OCI-LY3 (cell line): ENCODE measurements around the gene MAT2B.

Experiments
- H2AFZ ChIP-seq: fragments of 200-600, 300-600 bp; shearing (Covaris generic); 2 replicates; pipeline ENCODE4 v1.6.0; 2014; ENCODE audit warnings: antibody characterized with exemption, low read depth, low read length
- H3K27ac ChIP-seq: fragments of 200-600, 300-600 bp; sonication (generic); 2 replicates; pipeline ENCODE4 v1.5.1; 2014; ENCODE audit warnings: mild to moderate bottlenecking, low read length, moderate library complexity, mixed read lengths
- H3K27me3 ChIP-seq: fragments of 200-600, 300-600 bp; sonication (generic); 2 replicates; pipeline ENCODE4 v1.6.1; 2014; ENCODE audit warnings: low read depth, low read length, mixed read lengths
- H3K36me3 ChIP-seq: fragments of 200-600, 300-600 bp; sonication (generic); replicated peaks from 2 replicates; pipeline ENCODE3; 2014; ENCODE audit warnings: low read depth, low read length, mixed read lengths
- H3K4me1 ChIP-seq: fragments of 300-600, 200-600 bp; sonication (generic); 2 replicates; pipeline ENCODE4 v1.6.1; 2014; ENCODE audit warnings: low read length, mixed read lengths
- H3K4me2 ChIP-seq: fragments of 200-600, 300-600 bp; sonication (generic); 2 replicates; pipeline ENCODE4 v1.6.1; 2014; ENCODE audit warnings: low read length, mixed read lengths
- H3K4me3 ChIP-seq: fragments of 300-600, 200-600 bp; sonication (generic); 2 replicates; pipeline ENCODE4 v1.5.1; 2014; ENCODE audit warnings: antibody characterized with exemption, mild to moderate bottlenecking, low read length, moderate library complexity
- H3K79me2 ChIP-seq: fragments of 300-600, 200-600 bp; shearing (Covaris generic); 2 replicates; pipeline ENCODE4 v1.6.1; 2014; ENCODE audit warnings: mild to moderate bottlenecking, low read length, mixed read lengths
- H3K9ac ChIP-seq: fragments of 300-600, 200-600 bp; shearing (Covaris generic); 2 replicates; pipeline ENCODE4 v1.6.0; 2014; ENCODE audit warnings: mild to moderate bottlenecking, low read length, moderate library complexity
- H3K9me3 ChIP-seq: fragments of 200-600, 300-600 bp; shearing (Covaris generic); 2 replicates; pipeline ENCODE4 v1.6.1; 2014; ENCODE audit warnings: low read length, mixed read lengths; ENCODE audit not compliant: insufficient read depth
- H4K20me1 ChIP-seq: fragments of 200-600, 300-600 bp; sonication (generic); 2 replicates; pipeline ENCODE4 v1.6.1; 2016; ENCODE audit warnings: low read length, mixed read lengths; ENCODE audit not compliant: insufficient read depth
- CTCF ChIP-seq: fragments of 200-600, 300-600 bp; sonication (generic); IDR thresholded peaks from 2 replicates; pipeline ENCODE4 v1.5.1; 2014; ENCODE audit warnings: antibody characterized with exemption, low read length, low read depth
- EZH2phosphoT487 ChIP-seq: fragments of 200-600 bp; shearing (Covaris generic); IDR thresholded peaks from 2 replicates; pipeline ENCODE4 v1.6.1; 2018; ENCODE audit warnings: antibody characterized with exemption, mixed run types, low read depth

MAT2B gene

GRCh38 chr5:163552536-163552935, 47.1 kb downstream of the MAT2B start:
- Histone ChIP-seq H3K9ac (no peak overlapping the region), H3K79me2 (no peaks in the 10 kb centered on the region), H3K27ac (no peak overlapping the region), H3K9me3 (no peaks in the 10 kb centered on the region), H3K4me1 (no peaks in the 10 kb centered on the region), H3K4me2 (no peak overlapping the region), H2AFZ (no peak overlapping the region), H4K20me1 (no peaks in the 10 kb centered on the region), H3K36me3 (no peaks in the 10 kb centered on the region), H3K27me3 (peaks cover 10% of the 10 kb centered on the region; the same call in 1 of the 2 replicates), H3K4me3 (no peak overlapping the region)
- no peak for TF ChIP-seq EZH2phosphoT487
- TF ChIP-seq CTCF, result no peak

- peaks cover 10% of the 10 kb centered on the region for H3K4me1 ChIP-seq
- H4K20me1 ChIP-seq, result no peaks in the 10 kb centered on the region
- no peaks in the 10 kb centered on the region for H3K9me3 ChIP-seq
- H2AFZ ChIP-seq, result no peak overlapping the region
- no peaks in the 10 kb centered on the region for H3K79me2 ChIP-seq
- H3K4me3 ChIP-seq, result no peak overlapping the region
- H3K27ac ChIP-seq, result no peak overlapping the region
- no peaks in the 10 kb centered on the region for H3K36me3 ChIP-seq
- peaks cover 14% of the 10 kb centered on the region for H3K27me3 ChIP-seq
- H3K4me2 ChIP-seq, result no peak overlapping the region
- TF ChIP-seq EZH2phosphoT487 (no peak), CTCF (no peak)
- no peak overlapping the region for H3K9ac ChIP-seq
Measured at GRCh38 chr5:163561339-163561738, 55.9 kb downstream of the MAT2B start.

- no peaks in the 10 kb centered on the region for H3K9me3 ChIP-seq
- peaks cover 17% of the 10 kb centered on the region for H3K4me1 ChIP-seq
- H4K20me1 ChIP-seq, result no peaks in the 10 kb centered on the region
- H3K27me3 ChIP-seq, result peaks cover 15% of the 10 kb centered on the region
- H3K79me2 ChIP-seq, result no peaks in the 10 kb centered on the region
- H2AFZ ChIP-seq, result no peak overlapping the region
- H3K4me3 ChIP-seq, result no peak overlapping the region
- no peaks in the 10 kb centered on the region for H3K36me3 ChIP-seq
- no peak overlapping the region for H3K4me2 ChIP-seq
- no peak overlapping the region for H3K9ac ChIP-seq
- H3K27ac ChIP-seq, result no peak overlapping the region
- TF ChIP-seq EZH2phosphoT487 (no peak), CTCF (no peak)
Measured at GRCh38 chr5:163562071-163562470, 56.7 kb downstream of the MAT2B start.

- Histone ChIP-seq H3K27me3 (peaks cover 24% of the 10 kb centered on the region), H3K4me1 (peaks cover 20% of the 10 kb centered on the region), H3K36me3 (no peaks in the 10 kb centered on the region), H3K27ac (no peak overlapping the region), H3K9me3 (no peaks in the 10 kb centered on the region), H3K9ac (no peak overlapping the region), H3K79me2 (no peaks in the 10 kb centered on the region), H2AFZ (no peak overlapping the region), H4K20me1 (no peaks in the 10 kb centered on the region), H3K4me2 (no peak overlapping the region), H3K4me3 (no peak overlapping the region)
- TF ChIP-seq CTCF, result no peak
- TF ChIP-seq EZH2phosphoT487, result no peak
Measured at GRCh38 chr5:163563112-163563511, 57.7 kb downstream of the MAT2B start.
